Panc1 (cell line): Measurements from ENCODE around the gene FGFR4. TPM values are rescaled to one million over a fixed set of nuclear protein-coding genes. Genes with fewer than 3 reads are reported as not detected.

ENCODE experiments used
- ATAC-seq: fragments of 200-7000 bp; cut with Tn5 transposase; 2 replicates; pipeline ENCODE4 v1.9.1; 2020; ENCODE audit warnings: mild to moderate bottlenecking, moderate library complexity
- BruUV-seq: library from RNA; stranded (reverse); fragments of 400-500 nt; replicated peaks from 2 replicates; lab custom pipeline; 2021; lab: Mats Ljungman, UMichigan
- CTCF ChIA-PET: fragments of 300-600 bp; sonication (Branson Sonifier 250); formaldehyde crosslinking; loops from one replicate; lab custom pipeline; 2022; ENCODE audit warnings: antibody characterized with exemption; lab: Charles Lee
- POLR2A ChIA-PET: fragments of 300-600 bp; sonication (Branson Sonifier 250); formaldehyde crosslinking; loops from one replicate; lab custom pipeline; 2022; ENCODE audit warnings: antibody characterized with exemption; lab: Charles Lee
- DNase-seq: peaks from one replicate; pipeline ENCODE4 v3.0.0-alpha.2; 2010; ENCODE audit warnings: low read depth, low spot score
- H3K27ac ChIP-seq: 2 replicates; pipeline ENCODE4 v1.5.1; 2011; ENCODE audit warnings: mild to moderate bottlenecking, low read length, inconsistent platforms
- H3K27me3 ChIP-seq: fragments of 200-500 bp; sonication (Bioruptor generic); 2 replicates; pipeline ENCODE4 v1.6.0; 2014; ENCODE audit warnings: low read length, inconsistent platforms; ENCODE audit not compliant: control insufficient read depth, insufficient read depth
- H3K36me3 ChIP-seq: fragments of 200-500 bp; sonication (Bioruptor generic); 2 replicates; pipeline ENCODE4 v1.5.1; 2014; ENCODE audit warnings: inconsistent platforms, mild to moderate bottlenecking, low read length, moderate library complexity; ENCODE audit not compliant: control insufficient read depth, insufficient read depth
- H3K4me1 ChIP-seq: 2 replicates; pipeline ENCODE4 v1.5.1; 2011; ENCODE audit warnings: inconsistent platforms, mild to moderate bottlenecking, low read length, moderate library complexity; ENCODE audit not compliant: control insufficient read depth, insufficient read depth
- H3K4me3 ChIP-seq, 2 experiments: 2 replicates each; pipeline ENCODE4 v1.5.1; 2011 to 2012; ENCODE audit warnings: low read depth in 2 of 2, low read length in 2 of 2, mild to moderate bottlenecking in 2 of 2, inconsistent platforms in 1 of 2, moderate library complexity in 1 of 2
- H3K9me3 ChIP-seq: fragments of 200-500 bp; sonication (Bioruptor generic); 2 replicates; pipeline ENCODE4 v1.5.1; 2014; ENCODE audit warnings: low read depth, mild to moderate bottlenecking, inconsistent platforms, low read length, moderate library complexity; ENCODE audit not compliant: control insufficient read depth, insufficient read depth
- POLR2AphosphoS5 ChIP-seq: IDR thresholded peaks from 2 replicates; pipeline ENCODE4 v1.6.1; 2012; ENCODE audit warnings: mild to moderate bottlenecking, low read depth, low read length, moderate library complexity
- SIN3A ChIP-seq: IDR thresholded peaks from 2 replicates; pipeline ENCODE4 v1.6.1; 2012; ENCODE audit warnings: low read depth, mild to moderate bottlenecking, low read length, moderate library complexity, borderline replicate concordance; ENCODE audit not compliant: insufficient read depth
- TCF7L2 ChIP-seq: IDR thresholded peaks from 2 replicates; pipeline ENCODE4 v1.6.1; 2011; ENCODE audit warnings: mild to moderate bottlenecking, low read depth, low read length, inconsistent platforms
- in situ Hi-C: cut with HindIII; loops from 2 replicates; pipeline ENCODE4 v1.10.0; 2016; ENCODE audit warnings: low sequenced_read_pairs, low pct_unique_long_range_greater_than_20kb
- intact Hi-C: fragments of 100-400 bp; cut with micrococcal nuclease; formaldehyde crosslinking; loops from one replicate; pipeline ENCODE4 v1.10.0; 2022; ENCODE audit not compliant: unreplicated experiment
- total RNA-seq: library from RNA; stranded (reverse); gene quantifications from one replicate; pipeline ENCODE4 v1.2.1, GENCODE V29; 2021; ENCODE audit not compliant: unreplicated experiment
- TF ChIP-seq, protein P1 (sequence below), 2 experiments: IDR thresholded peaks; 2 replicates each; pipeline ENCODE4 v1.6.1; 2011 to 2012; ENCODE audit warnings: low read depth in 2 of 2, control low read depth in 1 of 2, low read length in 1 of 2, mild to moderate bottlenecking in 1 of 2, moderate library complexity in 1 of 2; ENCODE audit not compliant: insufficient read depth in 1 of 2
- TF ChIP-seq, protein P2 (sequence below): fragments of 450-650 bp; IDR thresholded peaks from 2 replicates; pipeline ENCODE4 v1.5.1; 2017; ENCODE audit warnings: mild to moderate bottlenecking

FGFR4 gene
- total RNA-seq, 1 experiment from 2014 or later, result 7.5 TPM

DNA sequence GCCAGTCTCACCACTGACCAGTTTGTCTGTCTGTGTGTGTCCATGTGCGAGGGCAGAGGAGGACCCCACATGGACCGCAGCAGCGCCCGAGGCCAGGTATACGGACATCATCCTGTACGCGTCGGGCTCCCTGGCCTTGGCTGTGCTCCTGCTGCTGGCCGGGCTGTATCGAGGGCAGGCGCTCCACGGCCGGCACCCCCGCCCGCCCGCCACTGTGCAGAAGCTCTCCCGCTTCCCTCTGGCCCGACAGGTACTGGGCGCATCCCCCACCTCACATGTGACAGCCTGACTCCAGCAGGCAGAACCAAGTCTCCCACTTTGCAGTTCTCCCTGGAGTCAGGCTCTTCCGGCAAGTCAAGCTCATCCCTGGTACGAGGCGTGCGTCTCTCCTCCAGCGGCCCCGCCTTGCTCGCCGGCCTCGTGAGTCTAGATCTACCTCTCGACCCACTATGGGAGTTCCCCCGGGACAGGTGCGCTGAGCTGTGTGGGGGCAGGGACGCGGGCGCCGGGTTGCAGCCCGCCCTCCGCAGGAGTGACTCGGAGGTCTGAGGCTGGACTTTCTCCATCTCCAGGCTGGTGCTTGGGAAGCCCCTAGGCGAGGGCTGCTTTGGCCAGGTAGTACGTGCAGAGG is 6.5 kb downstream of the FGFR4 start:
- Histone ChIP-seq H3K4me1 (peaks cover 4% of the 10 kb centered on the region; the same call in 1 of the 2 replicates), H3K4me3 (no peak overlapping the region), H3K36me3 (no peaks in the 10 kb centered on the region), H3K27me3 (no peaks in the 10 kb centered on the region), H3K9me3 (no peaks in the 10 kb centered on the region), H3K27ac (no peak overlapping the region)
- TF ChIP-seq POLR2AphosphoS5 (no peak), SIN3A (no peak), TCF7L2 (no peak)
- TF ChIP-seq, protein P1, sequence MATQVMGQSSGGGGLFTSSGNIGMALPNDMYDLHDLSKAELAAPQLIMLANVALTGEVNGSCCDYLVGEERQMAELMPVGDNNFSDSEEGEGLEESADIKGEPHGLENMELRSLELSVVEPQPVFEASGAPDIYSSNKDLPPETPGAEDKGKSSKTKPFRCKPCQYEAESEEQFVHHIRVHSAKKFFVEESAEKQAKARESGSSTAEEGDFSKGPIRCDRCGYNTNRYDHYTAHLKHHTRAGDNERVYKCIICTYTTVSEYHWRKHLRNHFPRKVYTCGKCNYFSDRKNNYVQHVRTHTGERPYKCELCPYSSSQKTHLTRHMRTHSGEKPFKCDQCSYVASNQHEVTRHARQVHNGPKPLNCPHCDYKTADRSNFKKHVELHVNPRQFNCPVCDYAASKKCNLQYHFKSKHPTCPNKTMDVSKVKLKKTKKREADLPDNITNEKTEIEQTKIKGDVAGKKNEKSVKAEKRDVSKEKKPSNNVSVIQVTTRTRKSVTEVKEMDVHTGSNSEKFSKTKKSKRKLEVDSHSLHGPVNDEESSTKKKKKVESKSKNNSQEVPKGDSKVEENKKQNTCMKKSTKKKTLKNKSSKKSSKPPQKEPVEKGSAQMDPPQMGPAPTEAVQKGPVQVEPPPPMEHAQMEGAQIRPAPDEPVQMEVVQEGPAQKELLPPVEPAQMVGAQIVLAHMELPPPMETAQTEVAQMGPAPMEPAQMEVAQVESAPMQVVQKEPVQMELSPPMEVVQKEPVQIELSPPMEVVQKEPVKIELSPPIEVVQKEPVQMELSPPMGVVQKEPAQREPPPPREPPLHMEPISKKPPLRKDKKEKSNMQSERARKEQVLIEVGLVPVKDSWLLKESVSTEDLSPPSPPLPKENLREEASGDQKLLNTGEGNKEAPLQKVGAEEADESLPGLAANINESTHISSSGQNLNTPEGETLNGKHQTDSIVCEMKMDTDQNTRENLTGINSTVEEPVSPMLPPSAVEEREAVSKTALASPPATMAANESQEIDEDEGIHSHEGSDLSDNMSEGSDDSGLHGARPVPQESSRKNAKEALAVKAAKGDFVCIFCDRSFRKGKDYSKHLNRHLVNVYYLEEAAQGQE (IDR thresholded peaks at IDR 0.05; ENCODE audit: insufficient read depth in 1 of 2, low read depth in 2 of 2, low read length in 1 of 2), result no peak
- TF ChIP-seq, protein P2, sequence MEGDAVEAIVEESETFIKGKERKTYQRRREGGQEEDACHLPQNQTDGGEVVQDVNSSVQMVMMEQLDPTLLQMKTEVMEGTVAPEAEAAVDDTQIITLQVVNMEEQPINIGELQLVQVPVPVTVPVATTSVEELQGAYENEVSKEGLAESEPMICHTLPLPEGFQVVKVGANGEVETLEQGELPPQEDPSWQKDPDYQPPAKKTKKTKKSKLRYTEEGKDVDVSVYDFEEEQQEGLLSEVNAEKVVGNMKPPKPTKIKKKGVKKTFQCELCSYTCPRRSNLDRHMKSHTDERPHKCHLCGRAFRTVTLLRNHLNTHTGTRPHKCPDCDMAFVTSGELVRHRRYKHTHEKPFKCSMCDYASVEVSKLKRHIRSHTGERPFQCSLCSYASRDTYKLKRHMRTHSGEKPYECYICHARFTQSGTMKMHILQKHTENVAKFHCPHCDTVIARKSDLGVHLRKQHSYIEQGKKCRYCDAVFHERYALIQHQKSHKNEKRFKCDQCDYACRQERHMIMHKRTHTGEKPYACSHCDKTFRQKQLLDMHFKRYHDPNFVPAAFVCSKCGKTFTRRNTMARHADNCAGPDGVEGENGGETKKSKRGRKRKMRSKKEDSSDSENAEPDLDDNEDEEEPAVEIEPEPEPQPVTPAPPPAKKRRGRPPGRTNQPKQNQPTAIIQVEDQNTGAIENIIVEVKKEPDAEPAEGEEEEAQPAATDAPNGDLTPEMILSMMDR, result no peak
- POLR2A ChIA-PET, result no interaction called here
- DNase-seq, result no peak
- no peak for ATAC-seq
- intact Hi-C loops, result no loop called here
- in situ Hi-C loops, result no loop called here
- CTCF ChIA-PET, result no interaction called here
- BruUV-seq, result no TSS peak

DNA sequence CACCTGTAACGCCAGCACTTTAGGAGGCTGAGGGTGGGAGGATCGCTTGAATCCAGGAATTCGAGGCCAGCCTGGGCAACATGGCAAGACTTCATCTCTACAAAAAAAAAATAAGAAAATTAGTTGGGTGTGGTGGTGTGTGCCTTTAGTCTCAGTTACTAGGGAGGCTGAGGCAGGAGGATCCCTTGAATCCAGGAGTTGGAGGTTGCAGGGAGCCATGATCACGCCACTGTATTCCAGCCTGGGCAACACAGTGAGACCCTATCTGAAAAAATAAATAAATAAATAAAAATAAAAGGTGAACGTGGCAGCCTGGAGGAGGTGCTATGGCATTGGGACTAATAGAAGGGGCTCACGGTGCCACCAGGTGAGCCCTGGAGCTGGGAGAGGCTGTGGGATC is 7.1 kb downstream of the FGFR4 start:
- in situ Hi-C loops, result no loop called here
- H3K36me3 ChIP-seq, result no peaks in the 10 kb centered on the region
- intact Hi-C loops, result no loop called here
- ATAC-seq (no peak), DNase-seq (no peak)
- no peak overlapping the region for H3K4me3 ChIP-seq
- H3K9me3 ChIP-seq, result no peaks in the 10 kb centered on the region
- ChIA-PET CTCF (no interaction called here), POLR2A (no interaction called here)
- H3K27me3 ChIP-seq, result no peaks in the 10 kb centered on the region
- TF ChIP-seq, protein P2, result no peak
- TF ChIP-seq POLR2AphosphoS5 (no peak), SIN3A (no peak), TCF7L2 (no peak)
- TF ChIP-seq, protein P1 (IDR thresholded peaks at IDR 0.05; ENCODE audit: insufficient read depth in 1 of 2, low read depth in 2 of 2, low read length in 1 of 2), result no peak
- no peak overlapping the region for H3K27ac ChIP-seq
- BruUV-seq, result no TSS peak
- H3K4me1 ChIP-seq, result peaks cover 4% of the 10 kb centered on the region; the same call in 1 of the 2 replicates
